ENCODE measurements around the gene RPL29. TPM values are rescaled to one million over a fixed set of nuclear protein-coding genes. Genes with fewer than 3 reads are reported as not detected.
A peak's percentile ranks its signal among the peaks of the same experiment; 100 is the strongest.

Gene RPL29
- total and polyA plus RNA-seq, 2 of the 13 experiments (the other 11 are each of a cell fraction or from before 2014, with no cell fraction given): 1,348 to 2,263 TPM

DNA sequence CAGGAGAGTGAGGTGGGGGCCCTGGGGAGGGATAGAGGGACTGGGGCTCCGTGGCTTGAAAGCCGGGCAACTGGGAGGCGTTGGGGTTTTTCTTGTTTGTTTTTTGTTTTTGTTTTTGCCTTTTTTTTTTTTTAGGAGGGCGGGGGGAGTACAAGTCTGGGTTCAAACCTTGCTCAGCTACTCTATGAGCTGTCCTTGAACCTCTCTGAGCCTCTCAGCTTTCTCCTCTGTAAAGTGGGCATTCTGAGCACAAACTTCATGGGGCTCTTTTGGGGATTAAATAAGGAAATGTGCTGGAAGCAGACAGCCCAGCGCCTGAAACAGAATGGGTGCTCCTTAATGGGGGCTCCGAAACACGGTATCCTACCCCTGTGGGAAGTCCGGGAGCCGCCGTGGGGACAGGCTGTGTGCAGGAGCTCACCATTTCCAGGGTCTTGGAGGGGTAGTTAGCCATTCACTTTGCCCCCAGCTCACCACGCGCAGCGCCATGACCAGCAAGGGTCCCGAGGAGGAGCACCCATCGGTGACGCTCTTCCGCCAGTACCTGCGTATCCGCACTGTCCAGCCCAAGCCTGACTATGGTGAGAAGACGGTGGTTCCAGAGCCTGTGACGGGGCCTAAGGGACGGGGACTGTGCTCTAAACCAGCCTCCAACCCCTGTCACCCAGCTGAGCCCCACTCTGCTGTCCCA is 12.0 kb downstream of the RPL29 start (continued):
- TF ChIP-seq ZMYM2 (CRISPR knock-in tag; IDR thresholded peaks at IDR 0.05): 0 out of 2 replicates have a peak, but pooled peaks have one; percentile 16
- TF ChIP-seq ASH2L (IDR thresholded peaks at IDR 0.05; ENCODE audit: insufficient read length, low read depth, low read length): peak; percentile 18
- TF ChIP-seq ATF7 (IDR thresholded peaks at IDR 0.05): no peak
- no peak for TF ChIP-seq ATF7 (CRISPR knock-in tag; IDR thresholded peaks at IDR 0.05)
- TF ChIP-seq, protein P1, sequence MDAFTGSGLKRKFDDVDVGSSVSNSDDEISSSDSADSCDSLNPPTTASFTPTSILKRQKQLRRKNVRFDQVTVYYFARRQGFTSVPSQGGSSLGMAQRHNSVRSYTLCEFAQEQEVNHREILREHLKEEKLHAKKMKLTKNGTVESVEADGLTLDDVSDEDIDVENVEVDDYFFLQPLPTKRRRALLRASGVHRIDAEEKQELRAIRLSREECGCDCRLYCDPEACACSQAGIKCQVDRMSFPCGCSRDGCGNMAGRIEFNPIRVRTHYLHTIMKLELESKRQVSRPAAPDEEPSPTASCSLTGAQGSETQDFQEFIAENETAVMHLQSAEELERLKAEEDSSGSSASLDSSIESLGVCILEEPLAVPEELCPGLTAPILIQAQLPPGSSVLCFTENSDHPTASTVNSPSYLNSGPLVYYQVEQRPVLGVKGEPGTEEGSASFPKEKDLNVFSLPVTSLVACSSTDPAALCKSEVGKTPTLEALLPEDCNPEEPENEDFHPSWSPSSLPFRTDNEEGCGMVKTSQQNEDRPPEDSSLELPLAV (CRISPR knock-in tag; conservative IDR thresholded peaks at IDR 0.05; ENCODE audit: low read depth): no peak
- TF ChIP-seq ZNF274 (CRISPR knock-in tag; IDR thresholded peaks at IDR 0.05): no peak
- TF ChIP-seq RELA (CRISPR knock-in tag; IDR thresholded peaks at IDR 0.05): no peak
- no peak for TF ChIP-seq MTF2 (CRISPR knock-in tag; IDR thresholded peaks at IDR 0.05; ENCODE audit: borderline replicate concordance)
- no peak for TF ChIP-seq GATAD1 (CRISPR knock-in tag; IDR thresholded peaks at IDR 0.05)
- peak in 1 of 2 experiments; percentile 83; a peak in 2 of 4 replicates for TF ChIP-seq POLR2A (IDR thresholded peaks at IDR 0.05; ENCODE audit: insufficient read depth in 1 of 2, low read depth in 2 of 2, low read length in 2 of 2)
- TF ChIP-seq HNRNPK (IDR thresholded peaks at IDR 0.05; ENCODE audit: low read depth, low read length, poor library complexity, severe bottlenecking): peak; percentile 3
- TF ChIP-seq, protein P2, sequence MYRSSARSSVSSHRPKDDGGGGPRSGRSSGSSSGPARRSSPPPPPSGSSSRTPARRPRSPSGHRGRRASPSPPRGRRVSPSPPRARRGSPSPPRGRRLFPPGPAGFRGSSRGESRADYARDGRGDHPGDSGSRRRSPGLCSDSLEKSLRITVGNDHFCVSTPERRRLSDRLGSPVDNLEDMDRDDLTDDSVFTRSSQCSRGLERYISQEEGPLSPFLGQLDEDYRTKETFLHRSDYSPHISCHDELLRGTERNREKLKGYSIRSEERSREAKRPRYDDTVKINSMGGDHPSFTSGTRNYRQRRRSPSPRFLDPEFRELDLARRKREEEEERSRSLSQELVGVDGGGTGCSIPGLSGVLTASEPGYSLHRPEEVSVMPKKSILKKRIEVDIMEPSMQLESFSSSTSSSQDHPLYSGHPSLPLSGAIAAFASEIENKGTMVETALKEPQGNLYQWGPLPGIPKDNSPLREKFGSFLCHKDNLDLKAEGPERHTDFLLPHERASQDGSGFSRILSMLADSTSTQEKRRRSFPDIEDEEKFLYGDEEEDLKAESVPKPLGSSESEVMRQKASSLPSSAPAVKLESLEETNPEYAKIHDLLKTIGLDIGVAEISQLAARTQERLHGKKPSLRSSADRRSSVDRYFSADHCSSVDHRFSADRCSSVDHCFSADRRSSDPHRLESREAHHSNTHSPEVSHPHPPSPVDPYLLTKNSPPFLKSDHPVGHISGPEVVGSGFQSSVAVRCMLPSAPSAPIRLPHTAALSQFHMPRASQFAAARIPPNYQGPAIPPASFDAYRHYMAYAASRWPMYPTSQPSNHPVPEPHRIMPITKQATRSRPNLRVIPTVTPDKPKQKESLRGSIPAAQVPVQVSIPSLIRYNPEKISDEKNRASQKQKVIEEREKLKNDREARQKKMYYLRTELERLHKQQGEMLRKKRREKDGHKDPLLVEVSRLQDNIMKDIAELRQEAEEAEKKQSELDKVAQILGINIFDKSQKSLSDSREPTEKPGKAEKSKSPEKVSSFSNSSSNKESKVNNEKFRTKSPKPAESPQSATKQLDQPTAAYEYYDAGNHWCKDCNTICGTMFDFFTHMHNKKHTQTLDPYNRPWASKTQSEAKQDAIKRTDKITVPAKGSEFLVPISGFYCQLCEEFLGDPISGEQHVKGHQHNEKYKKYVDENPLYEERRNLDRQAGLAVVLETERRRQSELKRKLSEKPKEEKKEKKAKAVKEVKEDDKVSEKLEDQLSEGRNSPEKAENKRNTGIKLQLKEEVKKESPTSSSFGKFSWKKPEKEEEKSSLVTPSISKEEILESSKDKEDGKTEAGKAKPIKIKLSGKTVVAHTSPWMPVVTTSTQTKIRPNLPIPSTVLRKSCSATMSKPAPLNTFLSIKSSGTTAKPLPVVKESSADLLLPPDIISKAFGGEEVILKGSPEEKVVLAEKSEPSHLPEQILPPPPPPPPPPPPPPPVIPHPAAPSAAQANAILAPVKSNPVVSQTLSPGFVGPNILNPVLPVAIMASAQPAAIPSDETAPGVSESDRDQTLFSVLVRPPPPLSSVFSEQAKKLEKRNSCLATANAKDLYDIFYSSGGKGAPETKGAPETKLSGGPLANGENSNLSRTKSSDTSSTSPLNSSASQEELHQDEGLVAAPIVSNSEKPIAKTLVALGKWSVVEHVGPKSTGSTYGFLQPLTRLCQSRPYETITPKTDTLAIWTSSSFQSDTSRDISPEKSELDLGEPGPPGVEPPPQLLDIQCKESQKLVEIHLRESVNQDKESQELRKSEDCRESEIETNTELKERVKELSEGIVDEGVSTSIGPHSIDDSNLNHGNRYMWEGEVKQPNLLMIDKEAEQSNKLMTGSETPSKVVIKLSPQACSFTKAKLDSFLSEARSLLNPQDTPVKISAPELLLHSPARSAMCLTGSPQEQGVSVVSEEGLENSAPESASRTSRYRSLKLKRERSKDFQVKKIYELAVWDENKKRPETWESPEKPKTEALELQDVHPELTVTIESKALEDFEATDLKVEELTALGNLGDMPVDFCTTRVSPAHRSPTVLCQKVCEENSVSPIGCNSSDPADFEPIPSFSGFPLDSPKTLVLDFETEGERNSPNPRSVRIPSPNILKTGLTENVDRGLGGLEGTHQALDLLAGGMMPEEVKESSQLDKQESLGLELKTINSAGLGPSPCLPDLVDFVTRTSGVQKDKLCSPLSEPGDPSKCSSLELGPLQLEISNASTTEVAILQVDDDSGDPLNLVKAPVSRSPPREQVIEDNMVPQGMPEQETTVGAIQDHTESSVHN (CRISPR knock-in tag; IDR thresholded peaks at IDR 0.05): no peak
- no peak for TF ChIP-seq ZSCAN22 (CRISPR knock-in tag; IDR thresholded peaks at IDR 0.05)
- TF ChIP-seq, protein P3, sequence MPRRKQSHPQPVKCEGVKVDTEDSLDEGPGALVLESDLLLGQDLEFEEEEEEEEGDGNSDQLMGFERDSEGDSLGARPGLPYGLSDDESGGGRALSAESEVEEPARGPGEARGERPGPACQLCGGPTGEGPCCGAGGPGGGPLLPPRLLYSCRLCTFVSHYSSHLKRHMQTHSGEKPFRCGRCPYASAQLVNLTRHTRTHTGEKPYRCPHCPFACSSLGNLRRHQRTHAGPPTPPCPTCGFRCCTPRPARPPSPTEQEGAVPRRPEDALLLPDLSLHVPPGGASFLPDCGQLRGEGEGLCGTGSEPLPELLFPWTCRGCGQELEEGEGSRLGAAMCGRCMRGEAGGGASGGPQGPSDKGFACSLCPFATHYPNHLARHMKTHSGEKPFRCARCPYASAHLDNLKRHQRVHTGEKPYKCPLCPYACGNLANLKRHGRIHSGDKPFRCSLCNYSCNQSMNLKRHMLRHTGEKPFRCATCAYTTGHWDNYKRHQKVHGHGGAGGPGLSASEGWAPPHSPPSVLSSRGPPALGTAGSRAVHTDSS (CRISPR knock-in tag; conservative IDR thresholded peaks at IDR 0.05): no peak
- no peak for TF ChIP-seq TARDBP (CRISPR knock-in tag; IDR thresholded peaks at IDR 0.05)
- TF ChIP-seq, protein P4, sequence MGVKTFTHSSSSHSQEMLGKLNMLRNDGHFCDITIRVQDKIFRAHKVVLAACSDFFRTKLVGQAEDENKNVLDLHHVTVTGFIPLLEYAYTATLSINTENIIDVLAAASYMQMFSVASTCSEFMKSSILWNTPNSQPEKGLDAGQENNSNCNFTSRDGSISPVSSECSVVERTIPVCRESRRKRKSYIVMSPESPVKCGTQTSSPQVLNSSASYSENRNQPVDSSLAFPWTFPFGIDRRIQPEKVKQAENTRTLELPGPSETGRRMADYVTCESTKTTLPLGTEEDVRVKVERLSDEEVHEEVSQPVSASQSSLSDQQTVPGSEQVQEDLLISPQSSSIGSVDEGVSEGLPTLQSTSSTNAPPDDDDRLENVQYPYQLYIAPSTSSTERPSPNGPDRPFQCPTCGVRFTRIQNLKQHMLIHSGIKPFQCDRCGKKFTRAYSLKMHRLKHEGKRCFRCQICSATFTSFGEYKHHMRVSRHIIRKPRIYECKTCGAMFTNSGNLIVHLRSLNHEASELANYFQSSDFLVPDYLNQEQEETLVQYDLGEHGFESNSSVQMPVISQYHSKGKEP (CRISPR knock-in tag; IDR thresholded peaks at IDR 0.05): no peak

Measured in HepG2 (cell line).